SK-N-MC (cell line): ENCODE data around the gene ELMO1.

Source experiments
- EZH2 ChIP-seq: fragments of 200-600 bp; sonication (generic); IDR thresholded peaks from one replicate; pipeline ENCODE4 v1.6.1; 2017; ENCODE audit warnings: antibody characterized with exemption
- POLR2AphosphoS5 ChIP-seq: IDR thresholded peaks from 2 replicates; pipeline ENCODE4 v1.6.1; 2012; ENCODE audit warnings: mild to moderate bottlenecking, low read depth, low read length, borderline replicate concordance

DNA sequence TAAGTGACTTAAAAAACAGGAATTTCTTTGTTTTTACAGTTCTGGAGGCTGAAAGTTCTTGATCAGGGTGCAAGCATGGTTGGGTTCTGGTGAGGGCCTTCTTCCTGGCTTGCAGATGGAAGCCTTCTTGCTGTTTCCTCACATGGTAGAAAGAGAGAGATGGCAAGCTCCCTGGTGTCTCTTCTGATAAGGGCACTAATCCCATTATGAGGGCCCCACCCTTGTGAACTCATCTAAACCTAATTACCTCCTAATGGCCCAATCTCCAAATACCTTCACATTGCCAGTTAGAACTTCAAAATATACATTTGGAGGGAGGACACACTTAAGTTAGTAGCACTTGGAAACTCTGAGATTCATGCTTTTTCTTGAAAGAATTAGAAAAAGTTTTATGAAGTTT is 410.0 kb downstream of the ELMO1 start:
- no peak for TF ChIP-seq EZH2
- no peak for TF ChIP-seq POLR2AphosphoS5
